Measurements from ENCODE around the gene SHCBP1. TPM values are rescaled to one million over a fixed set of nuclear protein-coding genes. Genes with fewer than 3 reads are reported as not detected.

SHCBP1 gene
- total and polyA plus RNA-seq, 9 of the 15 experiments (the other 6 are each of a cell fraction or from before 2014, with no cell fraction given): 6.2 to 29.6 (median 19.7) TPM

GRCh38 chr16:46621006-46621933 is at the start of gene SHCBP1 (continued):
- TF ChIP-seq, protein P1, sequence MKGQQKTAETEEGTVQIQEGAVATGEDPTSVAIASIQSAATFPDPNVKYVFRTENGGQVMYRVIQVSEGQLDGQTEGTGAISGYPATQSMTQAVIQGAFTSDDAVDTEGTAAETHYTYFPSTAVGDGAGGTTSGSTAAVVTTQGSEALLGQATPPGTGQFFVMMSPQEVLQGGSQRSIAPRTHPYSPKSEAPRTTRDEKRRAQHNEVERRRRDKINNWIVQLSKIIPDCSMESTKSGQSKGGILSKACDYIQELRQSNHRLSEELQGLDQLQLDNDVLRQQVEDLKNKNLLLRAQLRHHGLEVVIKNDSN (CRISPR knock-in tag; IDR thresholded peaks at IDR 0.05): no peak
- TF ChIP-seq LCOR (CRISPR knock-in tag; IDR thresholded peaks at IDR 0.05) (0 out of 2 replicates have a peak, but pooled peaks have one; percentile 19), MCM2 (IDR thresholded peaks at IDR 0.05; ENCODE audit: low read depth) (no peak), JUND (IDR thresholded peaks at IDR 0.05; ENCODE audit: borderline replicate concordance, low read depth, low read length) (peak; percentile 63), JUND (tag; IDR thresholded peaks at IDR 0.05; ENCODE audit: borderline replicate concordance, low read depth, low read length) (no peak; the same call in 2 of the 3 replicates), KHSRP (IDR thresholded peaks at IDR 0.05) (no peak), CEBPG (CRISPR knock-in tag; IDR thresholded peaks at IDR 0.05) (no peak), CEBPG (tag; conservative IDR thresholded peaks at IDR 0.05 in 1 of 2, IDR thresholded peaks at IDR 0.05 in 1 of 2) (no peak), ZFP36 (IDR thresholded peaks at IDR 0.05; ENCODE audit: low read depth, low read length, partially characterized antibody) (no peak), CCNT2 (IDR thresholded peaks at IDR 0.05; ENCODE audit: borderline replicate concordance, extremely low read depth, insufficient read length, low read depth, low read length) (peak; percentile 64), YBX1 (IDR thresholded peaks at IDR 0.05) (no peak), BMI1 (IDR thresholded peaks at IDR 0.05; ENCODE audit: low read length) (no peak), ILF3 (IDR thresholded peaks at IDR 0.05; ENCODE audit: borderline replicate concordance) (no peak), MEF2D (tag; conservative IDR thresholded peaks at IDR 0.05; ENCODE audit: low read depth) (no peak), CBFA2T3 (IDR thresholded peaks at IDR 0.05) (no peak), SMAD3 (CRISPR knock-in tag; conservative IDR thresholded peaks at IDR 0.05) (no peak), HDAC1 (IDR thresholded peaks at IDR 0.05) (peak in 1 of 2 experiments; percentile 99; a peak in 3 of 4 replicates), TFAP4 (CRISPR knock-in tag; IDR thresholded peaks at IDR 0.05; ENCODE audit: borderline replicate concordance) (peak; percentile 95), LEF1 (IDR thresholded peaks at IDR 0.05) (no peak), ZNF140 (CRISPR knock-in tag; IDR thresholded peaks at IDR 0.05) (no peak), TAF9B (IDR thresholded peaks at IDR 0.05; ENCODE audit: partially characterized antibody) (peak; percentile 75), ZFPM2 (CRISPR knock-in tag; IDR thresholded peaks at IDR 0.05) (no peak), CCAR2 (IDR thresholded peaks at IDR 0.05; ENCODE audit: low read depth, low read length) (no peak), ZFX (CRISPR knock-in tag; IDR thresholded peaks at IDR 0.05) (peak; percentile 87), MEIS2 (IDR thresholded peaks at IDR 0.05; ENCODE audit: partially characterized antibody) (peak; percentile 62), ELF2 (CRISPR knock-in tag; IDR thresholded peaks at IDR 0.05) (no peak), TEAD1 (CRISPR knock-in tag; IDR thresholded peaks at IDR 0.05) (0 out of 4 replicates have a peak, but pooled peaks of 1 of the 2 experiments have one; percentile 29), POLR2AphosphoS2 (IDR thresholded peaks at IDR 0.05; ENCODE audit: low read length) (no peak)
- TF ChIP-seq, protein P2, sequence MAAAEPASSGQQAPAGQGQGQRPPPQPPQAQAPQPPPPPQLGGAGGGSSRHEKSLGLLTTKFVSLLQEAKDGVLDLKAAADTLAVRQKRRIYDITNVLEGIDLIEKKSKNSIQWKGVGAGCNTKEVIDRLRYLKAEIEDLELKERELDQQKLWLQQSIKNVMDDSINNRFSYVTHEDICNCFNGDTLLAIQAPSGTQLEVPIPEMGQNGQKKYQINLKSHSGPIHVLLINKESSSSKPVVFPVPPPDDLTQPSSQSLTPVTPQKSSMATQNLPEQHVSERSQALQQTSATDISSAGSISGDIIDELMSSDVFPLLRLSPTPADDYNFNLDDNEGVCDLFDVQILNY (CRISPR knock-in tag; IDR thresholded peaks at IDR 0.05): peak; percentile 46; the same call in 1 of the 2 replicates

Measured in K562 (cell line).